Ectodermal cell (in vitro differentiated cells): ENCODE measurements around the gene NUBP1. TPM values are rescaled to one million over a fixed set of nuclear protein-coding genes. Genes with fewer than 3 reads are reported as not detected.

Experiments used
- H3K27ac ChIP-seq: 2 replicates; pipeline ENCODE4 v1.7.0; 2013; ENCODE audit warnings: mild to moderate bottlenecking, low read depth, low read length; ENCODE audit not compliant: insufficient read depth, poor library complexity, severe bottlenecking
- H3K27me3 ChIP-seq: 2 replicates; pipeline ENCODE4 v1.7.0; 2013; ENCODE audit warnings: mild to moderate bottlenecking, low read length; ENCODE audit not compliant: insufficient read depth, control insufficient read depth, poor library complexity, severe bottlenecking
- H3K36me3 ChIP-seq: one replicate; pipeline ENCODE4 v1.7.0; 2013; ENCODE audit warnings: low read length; ENCODE audit not compliant: control insufficient read depth, insufficient read depth
- H3K4me1 ChIP-seq: one replicate; pipeline ENCODE4 v1.7.0; 2013; ENCODE audit warnings: low read length; ENCODE audit not compliant: control insufficient read depth, insufficient read depth
- H3K4me3 ChIP-seq: 2 replicates; pipeline ENCODE4 v1.7.0; 2013; ENCODE audit warnings: low read depth, low read length, control low read depth; ENCODE audit not compliant: insufficient read depth
- H3K9me3 ChIP-seq: 2 replicates; pipeline ENCODE4 v1.7.0; 2013; ENCODE audit warnings: mild to moderate bottlenecking, low read length, moderate library complexity; ENCODE audit not compliant: control insufficient read depth
- WGBS, 2 experiments: methylation state at CpG; one replicate each; pipeline ENCODE4 v1.1.7; 2013; ENCODE audit warnings: missing lambda C conversion rate in 2 of 2; 5-methylcytosine and 5-hydroxymethylcytosine counted together
- polyA plus RNA-seq, 4 experiments: library from polyadenylated mRNA; stranded (reverse); fragments of 50-300 nt; gene quantifications; one replicate each; pipeline ENCODE4 v1.2.3, GENCODE V29; 2013

Gene NUBP1
- polyA plus RNA-seq (2013, experiment 1 of 4), result 51.1 TPM
- 47.5 TPM for polyA plus RNA-seq (2013, experiment 2 of 4)
- polyA plus RNA-seq (2013, experiment 3 of 4), result 45.1 TPM
- 49.8 TPM for polyA plus RNA-seq (2013, experiment 4 of 4)

DNA sequence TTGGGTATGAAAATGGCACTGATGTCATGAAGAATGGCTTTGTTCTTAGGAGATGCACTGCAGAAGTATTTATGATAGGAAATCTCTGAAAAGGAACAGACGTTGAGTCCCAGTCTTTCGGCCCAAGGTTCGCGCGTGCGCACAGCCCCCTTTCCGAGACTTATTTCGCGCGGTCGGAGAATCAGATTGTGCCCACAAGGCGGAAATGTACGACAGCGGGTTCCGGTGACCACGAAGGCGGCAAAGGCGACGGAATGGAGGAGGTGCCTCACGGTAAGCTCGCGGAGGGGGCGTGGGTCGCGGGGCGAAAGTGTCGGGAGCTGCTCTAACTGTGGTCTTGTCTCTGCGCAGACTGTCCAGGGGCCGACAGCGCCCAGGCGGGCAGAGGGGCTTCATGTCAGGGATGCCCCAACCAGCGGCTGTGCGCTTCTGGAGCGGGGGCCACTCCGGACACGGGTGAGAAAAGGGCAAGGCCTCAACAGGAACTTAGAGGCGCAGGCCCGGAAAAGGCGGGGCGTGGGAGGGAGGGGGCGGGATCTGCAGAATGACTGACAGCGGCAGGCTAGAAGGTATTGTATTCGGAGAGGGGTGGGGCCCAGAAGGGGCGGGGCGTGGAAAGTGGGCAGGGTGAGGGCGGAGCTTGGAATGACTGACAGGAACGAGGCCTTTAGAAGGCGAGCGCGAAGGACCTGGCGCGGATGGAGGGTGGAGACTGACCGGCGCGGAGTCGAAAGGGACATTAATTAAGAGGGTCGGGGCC lies at the start of gene NUBP1:
Gene NUBP1 (plus strand): TSS at position 233 of the 760 bp plus-strand sequence. CDS start 22 bp downstream, at position 255.
- H3K36me3 ChIP-seq, result no peaks in the 10 kb centered on the region
- H3K9me3 ChIP-seq, result no peaks in the 10 kb centered on the region
- peak within 1 kb of the TSS; percentile 89 for H3K27ac ChIP-seq
- H3K4me1 ChIP-seq, result no peaks in the 10 kb centered on the region
- H3K27me3 ChIP-seq, result no peaks in the 10 kb centered on the region
- WGBS, 2 experiments, result 1% methylated on average over 57 of the region's 57 CpGs
- H3K4me3 ChIP-seq, result peak within 1 kb of the TSS; percentile 68

DNA sequence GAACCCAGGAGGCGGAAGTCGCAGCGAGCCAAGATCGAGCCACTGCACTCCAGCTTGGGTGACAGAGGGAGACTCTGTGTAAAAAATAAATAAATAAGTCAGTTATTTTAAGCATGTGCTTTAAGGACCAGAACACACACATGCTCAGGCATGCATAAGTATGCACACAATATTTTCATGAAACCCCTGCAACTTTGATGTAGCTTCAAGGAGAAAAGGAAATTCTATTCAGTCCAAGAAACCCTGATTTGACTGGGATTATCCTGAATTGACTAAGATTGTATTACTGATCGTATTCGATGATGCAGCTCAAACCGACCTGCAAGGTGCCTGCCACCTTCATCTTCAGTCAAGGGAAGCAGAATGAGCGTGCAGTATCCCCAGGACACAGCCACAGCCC lies 49.8 kb upstream of the NUBP1 start:
- H3K4me1 ChIP-seq, result no peaks in the 10 kb centered on the region
- WGBS, 2 experiments, result 91 to 94% methylated on average over 8 of the region's 8 CpGs
- H3K4me3 ChIP-seq, result no peak overlapping the region

DNA sequence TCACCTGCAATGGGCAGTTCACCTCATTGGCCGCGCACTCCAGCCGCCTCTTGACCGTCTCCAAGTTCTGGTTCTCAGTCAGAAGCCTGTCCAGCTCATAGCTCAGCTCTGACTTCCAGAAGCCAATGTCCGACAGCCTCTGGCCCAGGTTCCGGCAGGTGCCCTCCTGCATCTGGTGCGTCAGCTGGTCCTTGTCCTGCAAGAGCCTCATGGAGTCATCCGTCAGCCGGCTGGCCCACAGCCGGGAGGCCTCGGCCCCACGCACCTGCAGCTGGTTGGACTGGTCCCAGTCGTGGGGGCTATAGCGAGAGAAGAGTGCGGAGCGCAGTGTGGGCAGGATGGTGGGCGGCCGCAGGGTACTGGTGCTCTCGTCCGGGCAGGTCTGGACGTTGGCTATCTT lies 49.3 kb upstream of the NUBP1 start:
- WGBS, 2 experiments, result 96% methylated on average over 21 of the region's 21 CpGs

More for the DNA sequence above, 49.8 kb upstream of the NUBP1 start:
- Histone ChIP-seq H3K27me3 (no peaks in the 10 kb centered on the region), H3K36me3 (no peaks in the 10 kb centered on the region), H3K9me3 (no peaks in the 10 kb centered on the region), H3K27ac (no peak overlapping the region)

DNA sequence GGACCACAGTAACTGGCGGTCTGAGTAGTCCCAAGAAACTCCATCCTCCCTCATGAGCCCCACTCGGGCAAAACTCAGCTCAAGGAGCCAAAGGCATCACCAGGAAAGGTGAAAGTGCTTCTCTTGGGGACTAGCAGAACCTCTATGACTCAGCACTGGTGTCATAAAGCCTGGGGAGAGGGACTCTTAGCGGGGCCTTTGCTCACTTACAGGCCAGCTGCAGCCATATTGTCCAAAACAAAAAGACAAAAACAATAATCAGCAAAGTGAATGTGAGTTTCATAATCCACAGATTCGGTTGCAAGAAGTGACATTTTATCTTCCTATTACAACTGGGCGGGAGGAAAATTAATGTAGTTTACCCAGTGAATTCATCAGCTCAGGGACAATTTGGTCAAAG lies 48.8 kb upstream of the NUBP1 start, which contains the start of gene TEKT5:
Gene TEKT5 (minus strand): TSS at position 101 of the 400 bp plus-strand sequence. CDS start 57 bp downstream, at position 44.
- H3K36me3 ChIP-seq, result no peaks in the 10 kb centered on the region
- H3K27ac ChIP-seq, result no peak within 1 kb of the TSS
- WGBS, 2 experiments, result 87 to 93% methylated on average over 5 of the region's 5 CpGs
- H3K9me3 ChIP-seq, result no peaks in the 10 kb centered on the region
- no peaks in the 10 kb centered on the region for H3K27me3 ChIP-seq
- no peaks in the 10 kb centered on the region for H3K4me1 ChIP-seq
- no peak within 1 kb of the TSS for H3K4me3 ChIP-seq

More for the DNA sequence above, 49.3 kb upstream of the NUBP1 start:
- no peak overlapping the region for H3K27ac ChIP-seq
- H3K27me3 ChIP-seq, result no peaks in the 10 kb centered on the region
- no peaks in the 10 kb centered on the region for H3K9me3 ChIP-seq
- no peaks in the 10 kb centered on the region for H3K4me1 ChIP-seq
- H3K4me3 ChIP-seq, result no peak overlapping the region
- H3K36me3 ChIP-seq, result no peaks in the 10 kb centered on the region

DNA sequence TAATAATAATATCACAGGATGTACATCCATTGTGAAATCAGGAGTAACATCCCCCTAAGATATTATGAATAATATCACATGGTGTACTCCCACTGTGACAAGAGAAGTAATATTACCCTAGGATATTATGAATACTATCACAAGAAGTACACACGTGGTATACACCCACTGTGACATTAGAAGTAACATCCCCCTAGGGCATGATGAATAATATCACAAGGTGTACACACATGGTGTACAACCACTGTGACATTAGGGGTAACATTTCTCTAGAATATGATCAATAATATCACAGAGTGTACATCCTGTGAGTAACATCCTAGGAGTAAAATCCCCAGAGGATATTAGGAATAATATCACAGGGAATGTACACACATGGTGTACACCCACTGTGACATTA lies 43.9 kb upstream of the NUBP1 start:
- Histone ChIP-seq H3K4me3 (no peak overlapping the region), H3K27ac (no peak overlapping the region), H3K9me3 (no peaks in the 10 kb centered on the region), H3K36me3 (no peaks in the 10 kb centered on the region), H3K27me3 (no peaks in the 10 kb centered on the region), H3K4me1 (no peaks in the 10 kb centered on the region)
- WGBS, 2 experiments, result 64% methylated on average over 1 of the region's 1 CpG; no CpG with 5 or more reads in 1 of the 2 experiments

DNA sequence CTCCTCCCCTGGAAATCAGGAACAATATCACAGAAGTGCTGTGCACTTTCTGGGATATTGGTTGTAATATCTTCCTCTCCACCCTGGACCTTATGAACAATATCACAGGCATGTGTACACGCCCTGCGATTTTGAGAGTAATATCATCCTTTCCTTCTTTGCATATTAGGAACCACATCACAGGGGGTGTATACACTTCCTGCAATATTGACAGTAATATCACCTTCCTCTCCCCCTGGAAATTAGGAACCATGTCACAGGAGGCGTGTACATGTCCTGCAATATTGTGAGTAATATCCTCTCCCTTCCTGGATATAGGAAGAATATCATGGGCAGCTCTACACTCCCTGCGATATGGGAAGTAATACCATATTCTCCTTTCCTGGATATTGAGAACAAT lies 34.7 kb upstream of the NUBP1 start:
- no peaks in the 10 kb centered on the region for H3K4me1 ChIP-seq
- H3K4me3 ChIP-seq, result no peak overlapping the region
- H3K27me3 ChIP-seq, result no peaks in the 10 kb centered on the region
- H3K27ac ChIP-seq, result no peak overlapping the region
- no peaks in the 10 kb centered on the region for H3K36me3 ChIP-seq
- H3K9me3 ChIP-seq, result no peaks in the 10 kb centered on the region
- 74 to 83% methylated on average over 4 of the region's 4 CpGs for WGBS, 2 experiments

DNA sequence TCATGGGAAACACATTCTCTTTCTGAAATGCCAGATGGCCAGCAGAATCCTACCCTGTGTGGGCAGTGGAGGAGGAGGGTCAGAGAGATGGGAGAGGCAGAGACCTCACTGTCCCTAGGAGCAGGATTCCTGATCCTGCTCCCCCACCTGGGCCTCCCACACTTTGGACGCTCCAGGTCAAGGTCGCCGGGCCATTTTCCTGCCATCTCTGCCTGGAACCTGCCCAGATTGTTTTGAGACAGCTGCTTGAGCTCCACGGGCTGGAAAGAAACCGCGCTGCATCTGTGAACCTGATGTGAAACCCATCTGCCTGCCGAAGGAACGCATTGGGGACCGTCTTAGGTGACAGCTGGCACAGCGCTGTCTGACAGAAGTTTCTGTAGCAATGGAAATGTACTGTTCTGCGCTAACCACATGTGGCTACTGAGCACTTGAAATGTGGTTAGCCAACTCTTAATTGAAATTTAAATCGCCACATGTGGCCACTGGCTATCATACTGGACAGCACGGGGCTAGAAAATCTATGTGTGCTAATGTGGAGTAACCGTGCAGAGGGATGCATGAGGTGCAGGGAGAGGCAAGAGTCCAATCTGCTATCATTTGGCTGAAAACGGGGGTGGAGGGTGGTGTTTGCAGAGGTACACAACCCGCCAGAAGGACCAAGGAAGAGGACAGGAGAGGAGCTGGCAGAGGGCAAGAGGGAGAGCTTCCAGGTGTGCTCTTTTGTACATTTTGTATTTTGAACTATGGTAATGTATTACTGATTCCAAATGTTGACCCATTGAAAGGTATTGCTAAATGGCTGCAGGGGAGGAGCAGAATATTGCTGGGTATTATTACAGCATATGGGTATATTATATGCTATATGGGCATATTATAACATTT lies 15.4 kb upstream of the NUBP1 start:
- Histone ChIP-seq H3K27me3 (no peaks in the 10 kb centered on the region), H3K4me3 (no peak overlapping the region), H3K9me3 (no peaks in the 10 kb centered on the region), H3K27ac (no peak overlapping the region), H3K36me3 (no peaks in the 10 kb centered on the region), H3K4me1 (no peaks in the 10 kb centered on the region)
- WGBS, 2 experiments, result 86 to 89% methylated on average over 16 of the region's 16 CpGs

DNA sequence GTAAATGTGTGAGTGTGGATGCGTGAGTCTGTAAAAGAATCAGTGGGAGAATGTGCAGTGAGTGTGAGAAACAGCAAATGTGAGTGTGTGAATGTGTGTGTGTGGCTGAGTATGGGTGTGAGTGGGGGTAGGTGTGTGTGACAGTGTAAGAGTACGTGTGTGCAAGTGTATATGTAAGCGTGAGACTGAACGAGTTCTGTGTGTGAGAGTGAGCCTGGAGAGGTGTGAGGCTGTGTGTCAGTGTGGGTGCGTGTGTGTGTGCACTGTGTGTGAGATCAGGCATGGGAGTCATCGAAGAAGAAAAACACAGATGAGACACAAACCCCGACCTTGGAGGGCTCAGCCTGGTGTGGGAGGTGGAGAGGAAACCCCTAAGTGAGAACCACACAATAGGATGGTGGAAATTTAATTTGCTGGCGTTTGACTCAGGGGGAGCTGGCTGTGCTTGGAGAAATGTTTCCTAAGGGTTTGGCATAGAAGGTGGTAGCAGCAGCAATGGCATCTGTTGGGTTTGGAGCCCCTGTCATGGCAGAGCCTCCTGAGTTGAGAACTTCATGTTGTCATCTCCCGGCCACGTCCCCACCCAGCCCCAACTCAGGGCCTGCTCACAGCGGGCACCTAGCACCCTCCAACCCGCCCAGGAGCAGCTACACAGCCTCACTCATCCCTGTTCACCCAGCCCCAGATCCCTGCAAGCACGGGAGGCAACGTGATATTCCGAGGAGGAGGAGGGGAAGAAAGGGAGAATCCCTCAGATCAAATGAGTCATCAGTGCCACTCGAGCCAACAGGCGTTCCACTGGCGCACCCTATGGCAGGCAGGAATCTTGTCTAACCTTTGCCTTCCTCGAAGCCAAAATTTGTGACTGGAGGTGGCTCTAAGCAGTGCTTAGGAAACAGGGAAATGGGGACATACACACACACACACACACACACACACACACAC lies 14.3 kb upstream of the NUBP1 start:
- Histone ChIP-seq H3K9me3 (no peaks in the 10 kb centered on the region), H3K27me3 (no peaks in the 10 kb centered on the region), H3K27ac (no peak overlapping the region), H3K36me3 (no peaks in the 10 kb centered on the region), H3K4me1 (no peaks in the 10 kb centered on the region), H3K4me3 (no peak overlapping the region)
- 79 to 83% methylated on average over 19 of the region's 19 CpGs for WGBS, 2 experiments

DNA sequence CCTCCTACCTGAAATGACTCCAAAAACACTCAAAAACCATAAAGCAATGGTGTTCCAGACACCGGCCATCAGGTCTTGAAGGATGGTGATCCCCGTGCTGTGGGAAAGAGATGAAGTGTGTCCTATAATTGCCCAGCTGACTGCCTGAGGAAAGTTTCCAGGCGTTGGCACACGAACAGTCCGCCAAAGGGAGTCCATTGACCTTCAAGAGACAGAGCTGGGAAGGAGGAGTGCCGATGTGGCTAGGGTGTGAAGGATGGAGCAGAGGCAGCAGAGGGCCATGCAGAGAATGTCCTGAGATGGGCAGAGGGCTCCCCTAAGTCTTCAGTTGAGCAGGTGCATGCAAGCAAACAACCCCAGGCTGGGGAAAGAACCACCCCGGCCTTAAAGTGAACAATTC lies 11.9 kb upstream of the NUBP1 start:
- Histone ChIP-seq H3K27ac (no peak overlapping the region), H3K4me1 (no peaks in the 10 kb centered on the region), H3K36me3 (no peaks in the 10 kb centered on the region), H3K9me3 (no peaks in the 10 kb centered on the region), H3K4me3 (no peak overlapping the region), H3K27me3 (no peaks in the 10 kb centered on the region)
- WGBS, 2 experiments, result 93 to 95% methylated on average over 7 of the region's 7 CpGs
